Mesendoderm (in vitro differentiated cells): Measurements from ENCODE around the gene TNFAIP1. TPM values are rescaled to one million over a fixed set of nuclear protein-coding genes. Genes with fewer than 3 reads are reported as not detected.
"Not testable (repeated sequence)": the region's sequence is repeated elsewhere in the genome, so short reads cannot be mapped to it uniquely, and the experiment has no call there.

Experiments
- DNase-seq: peaks from one replicate; pipeline ENCODE4 v3.0.0; 2013
- H2AK5ac ChIP-seq: 2 replicates; pipeline ENCODE4 v1.6.1; 2013; ENCODE audit warnings: low read length, inconsistent platforms
- H2BK120ac ChIP-seq: 2 replicates; pipeline ENCODE4 v1.6.1; 2013; ENCODE audit warnings: low read depth, mild to moderate bottlenecking, low read length, moderate library complexity, mixed read lengths
- H2BK15ac ChIP-seq: replicated peaks from 2 replicates; pipeline ENCODE4 v1.6.1; 2013; ENCODE audit warnings: low read depth, mild to moderate bottlenecking, moderate library complexity
- H2BK5ac ChIP-seq: 2 replicates; pipeline ENCODE4 v1.6.1; 2013; ENCODE audit warnings: low read length, inconsistent platforms
- H3K18ac ChIP-seq: 2 replicates; pipeline ENCODE4 v1.6.1; 2013; ENCODE audit warnings: mild to moderate bottlenecking, low read length, mixed read lengths
- H3K23ac ChIP-seq: one replicate; pipeline ENCODE4 v1.6.1; 2013; ENCODE audit warnings: low read length
- H3K27ac ChIP-seq: 2 replicates; pipeline ENCODE4 v1.5.1; 2013; ENCODE audit warnings: low read depth, mild to moderate bottlenecking, inconsistent platforms, low read length, moderate library complexity
- H3K27me3 ChIP-seq: 2 replicates; pipeline ENCODE4 v1.6.1; 2013; ENCODE audit warnings: low read length, control low read depth, mild to moderate bottlenecking, inconsistent platforms; ENCODE audit not compliant: insufficient read depth, poor library complexity
- H3K36me3 ChIP-seq: 2 replicates; pipeline ENCODE4 v1.6.1; 2013; ENCODE audit warnings: low read length, inconsistent platforms; ENCODE audit not compliant: control insufficient read depth, insufficient read depth
- H3K4ac ChIP-seq: one replicate; pipeline ENCODE4 v1.6.1; 2013; ENCODE audit warnings: low read depth, mild to moderate bottlenecking, low read length, moderate library complexity
- H3K4me1 ChIP-seq: 2 replicates; pipeline ENCODE4 v1.6.1; 2013; ENCODE audit warnings: low read depth, low read length, inconsistent platforms; ENCODE audit not compliant: control insufficient read depth
- H3K4me2 ChIP-seq: 2 replicates; pipeline ENCODE4 v1.6.1; 2013; ENCODE audit warnings: low read length
- H3K4me3 ChIP-seq: 2 replicates; pipeline ENCODE4 v1.5.1; 2013; ENCODE audit warnings: mild to moderate bottlenecking, low read length
- H3K56ac ChIP-seq: one replicate; pipeline ENCODE4 v1.6.1; 2013; ENCODE audit warnings: low read length
- H3K79me1 ChIP-seq: 2 replicates; pipeline ENCODE4 v1.6.1; 2013; ENCODE audit warnings: low read length, inconsistent platforms
- H3K79me2 ChIP-seq: 2 replicates; pipeline ENCODE4 v1.6.1; 2013; ENCODE audit warnings: mild to moderate bottlenecking, low read length; ENCODE audit not compliant: control insufficient read depth, insufficient read depth
- H3K9ac ChIP-seq: 2 replicates; pipeline ENCODE4 v1.6.1; 2013; ENCODE audit warnings: low read length, inconsistent platforms
- H4K5ac ChIP-seq: one replicate; pipeline ENCODE4 v1.6.1; 2013; ENCODE audit warnings: low read length
- H4K8ac ChIP-seq: one replicate; pipeline ENCODE4 v1.6.1; 2013; ENCODE audit warnings: low read depth, mild to moderate bottlenecking, control low read depth, low read length, moderate library complexity
- WGBS: extraction: QIAGEN DNeasy Blood & Tissue Kit; methylation state at CpG from one replicate; pipeline ENCODE4 v1.1.7; 2013; ENCODE audit warnings: low lambda C conversion rate, missing lambda C conversion rate; ENCODE audit not compliant: insufficient coverage; ENCODE audit errors: extremely low coverage; 5-methylcytosine and 5-hydroxymethylcytosine counted together
- polyA plus RNA-seq, 2 experiments: library from polyadenylated mRNA; stranded (reverse); fragments of 200-250 nt; gene quantifications; one replicate each; pipeline ENCODE4 v1.2.3, GENCODE V29; 2013

The TNFAIP1 gene
- polyA plus RNA-seq (2013, experiment 1 of 2), result 15.1 TPM
- 16.7 TPM for polyA plus RNA-seq (2013, experiment 2 of 2)

GRCh38 chr17:28335201-28335958, at the start of gene TNFAIP1, which contains the start of gene IFT20:
Gene TNFAIP1 (plus strand): TSS chr17:28335761. CDS start chr17:28339522, 3,761 bp downstream.
Gene IFT20 (minus strand): TSS chr17:28335472. CDS start chr17:28331985, 3,487 bp downstream.
- Histone ChIP-seq H3K4me2 (peak within 1 kb of the TSS; percentile 81), H3K9ac (peak within 1 kb of the TSS; percentile 86), H2BK5ac (no peak within 1 kb of the TSS), H3K23ac (no peak within 1 kb of the TSS), H3K18ac (peak within 1 kb of the TSS; percentile 35), H3K79me2 (peaks cover 18% of the 10 kb centered on the region), H3K36me3 (no peaks in the 10 kb centered on the region), H2AK5ac (no peak within 1 kb of the TSS), H3K79me1 (peaks cover 16% of the 10 kb centered on the region), H2BK120ac (no peak within 1 kb of the TSS), H3K56ac (peak within 1 kb of the TSS; percentile 94), H3K27me3 (no peaks in the 10 kb centered on the region), H3K4me3 (peak within 1 kb of the TSS; percentile 80), H4K5ac (no peak within 1 kb of the TSS), H2BK15ac (no peak within 1 kb of the TSS), H4K8ac (no peak within 1 kb of the TSS), H3K27ac (peak within 1 kb of the TSS; percentile 71), H3K4me1 (peaks cover 9% of the 10 kb centered on the region), H3K4ac (peak within 1 kb of the TSS; percentile 10)
- DNase-seq, result peak; percentile 100
- no CpG with 5 or more reads among the region's 62 CpGs for WGBS

- Histone ChIP-seq H3K4me1 (no peaks in the 10 kb centered on the region), H2BK120ac (no peak overlapping the region), H2BK5ac (no peak overlapping the region), H4K8ac (no peak overlapping the region), H3K79me1 (no peaks in the 10 kb centered on the region), H3K4me2 (no peak overlapping the region), H3K27me3 (no peaks in the 10 kb centered on the region), H3K18ac (no peak overlapping the region), H2BK15ac (no peak overlapping the region), H3K79me2 (no peaks in the 10 kb centered on the region), H3K9ac (no peak overlapping the region), H3K36me3 (no peaks in the 10 kb centered on the region), H4K5ac (no peak overlapping the region), H3K56ac (no peak overlapping the region), H3K4me3 (no peak overlapping the region), H3K27ac (no peak overlapping the region), H3K4ac (no peak overlapping the region), H3K23ac (no peak overlapping the region), H2AK5ac (no peak overlapping the region)
- WGBS, result no CpG with 5 or more reads among the region's 2 CpGs
- no peak for DNase-seq
Observed at GRCh38 chr17:28285965-28286364, 49.6 kb upstream of the TNFAIP1 start.

DNA sequence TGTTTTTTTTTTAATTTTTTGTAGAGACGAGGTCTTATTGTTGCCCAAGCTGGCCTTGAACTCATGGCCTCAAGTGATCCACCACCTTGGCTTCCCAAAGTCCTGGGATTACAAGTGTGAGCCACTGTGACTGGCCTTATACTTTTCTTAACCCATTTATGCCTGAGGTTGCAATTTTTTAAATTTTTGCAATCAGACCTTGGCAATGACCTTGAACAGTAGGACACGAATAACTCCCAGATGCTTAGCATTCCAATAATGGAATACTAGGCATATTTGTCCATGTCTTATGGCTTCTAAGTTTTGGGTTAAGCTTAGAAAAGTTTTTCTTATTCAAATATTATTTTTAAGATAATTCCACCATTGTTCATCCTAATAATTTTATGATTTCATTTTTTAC, 44.9 kb upstream of the TNFAIP1 start:
- H2BK120ac ChIP-seq, result no peak overlapping the region
- H2BK5ac ChIP-seq, result no peak overlapping the region
- no peak overlapping the region for H3K18ac ChIP-seq
- H4K8ac ChIP-seq, result no peak overlapping the region
- no peak overlapping the region for H3K4me2 ChIP-seq
- H3K27ac ChIP-seq, result no peak overlapping the region
- no peak overlapping the region for H2AK5ac ChIP-seq
- H3K23ac ChIP-seq, result no peak overlapping the region
- H3K79me2 ChIP-seq, result no peaks in the 10 kb centered on the region
- no peaks in the 10 kb centered on the region for H3K27me3 ChIP-seq
- H2BK15ac ChIP-seq, result no peak overlapping the region
- no peak for DNase-seq
- no peaks in the 10 kb centered on the region for H3K4me1 ChIP-seq
- no peaks in the 10 kb centered on the region for H3K36me3 ChIP-seq
- no peak overlapping the region for H3K4me3 ChIP-seq
- no CpG with 5 or more reads among the region's 2 CpGs for WGBS
- no peak overlapping the region for H3K56ac ChIP-seq
- no peak overlapping the region for H4K5ac ChIP-seq
- H3K79me1 ChIP-seq, result no peaks in the 10 kb centered on the region
- no peak overlapping the region for H3K4ac ChIP-seq
- no peak overlapping the region for H3K9ac ChIP-seq

- Histone ChIP-seq H3K36me3 (no peaks in the 10 kb centered on the region), H3K27me3 (no peaks in the 10 kb centered on the region), H3K23ac (no peak overlapping the region), H2BK120ac (no peak overlapping the region), H3K4me2 (no peak overlapping the region), H3K27ac (no peak overlapping the region), H4K8ac (no peak overlapping the region), H2BK15ac (no peak overlapping the region), H2AK5ac (no peak overlapping the region), H3K4ac (no peak overlapping the region), H3K79me1 (no peaks in the 10 kb centered on the region), H3K18ac (no peak overlapping the region), H2BK5ac (no peak overlapping the region), H3K79me2 (no peaks in the 10 kb centered on the region), H3K4me3 (no peak overlapping the region), H3K4me1 (no peaks in the 10 kb centered on the region), H3K56ac (no peak overlapping the region), H3K9ac (no peak overlapping the region), H4K5ac (no peak overlapping the region)
- DNase-seq, result no peak
- WGBS, result no CpG with 5 or more reads among the region's 1 CpG
Observed at GRCh38 chr17:28291780-28292330, 43.7 kb upstream of the TNFAIP1 start.

GRCh38 chr17:28292878-28293277, 42.7 kb upstream of the TNFAIP1 start:
- not testable (repeated sequence) for H3K79me1 ChIP-seq, H4K5ac ChIP-seq, H3K4me2 ChIP-seq, H3K4me3 ChIP-seq, H3K79me2 ChIP-seq, H2BK120ac ChIP-seq, H4K8ac ChIP-seq, H2BK5ac ChIP-seq, H3K23ac ChIP-seq, H3K36me3 ChIP-seq, H2BK15ac ChIP-seq, H3K18ac ChIP-seq, DNase-seq, H3K27me3 ChIP-seq, H3K27ac ChIP-seq, H3K4ac ChIP-seq, H2AK5ac ChIP-seq, H3K9ac ChIP-seq, H3K4me1 ChIP-seq, H3K56ac ChIP-seq
- WGBS, result no CpG with 5 or more reads among the region's 12 CpGs
